H1 (cell line): ENCODE results near the gene CRBN.

Experiments used
- CTCF ChIP-seq, 3 experiments: IDR thresholded peaks; 1 replicate in 2 of 3; 2 replicates in 1 of 3; pipeline versions ENCODE4 v1.5.1 to v1.6.1; 2011; ENCODE audit warnings: low read length in 3 of 3, mild to moderate bottlenecking in 3 of 3, inconsistent platforms in 2 of 3, low read depth in 1 of 3, moderate library complexity in 1 of 3; ENCODE audit not compliant: insufficient read depth in 1 of 3; ENCODE audit errors: control extremely low read depth in 1 of 3
- EZH2 ChIP-seq: fragments of 200-600 bp; sonication (generic); IDR thresholded peaks from 2 replicates; pipeline ENCODE4 v1.7.1; 2012; ENCODE audit warnings: low read depth, mild to moderate bottlenecking, moderate library complexity, low read length, inconsistent platforms; ENCODE audit not compliant: severe bottlenecking
- POLR2A ChIP-seq, 2 experiments: IDR thresholded peaks; 1 replicate in 1 of 2; 2 replicates in 1 of 2; pipeline ENCODE4 v1.6.1; 2011; ENCODE audit warnings: low read depth in 2 of 2, low read length in 2 of 2, mild to moderate bottlenecking in 2 of 2; ENCODE audit errors: control extremely low read depth in 1 of 2
- USF2 ChIP-seq: IDR thresholded peaks from 2 replicates; pipeline ENCODE4 v1.6.1; 2011; ENCODE audit warnings: low read length, improper control_type of control experiment

GRCh38 chr3:3129579-3129978, 49.9 kb downstream of the CRBN start:
- TF ChIP-seq CTCF (IDR thresholded peaks at IDR 0.05; ENCODE audit: control extremely low read depth in 1 of 3, insufficient read depth in 1 of 3, low read depth in 1 of 3, low read length in 3 of 3): no peak
- TF ChIP-seq EZH2: no peak
- TF ChIP-seq USF2: no peak
- TF ChIP-seq POLR2A (IDR thresholded peaks at IDR 0.05; ENCODE audit: control extremely low read depth in 1 of 2, low read depth in 2 of 2, low read length in 2 of 2): no peak
